Lower leg skin (tissue), 4 donors: Measurements from ENCODE around the gene OMP. TPM values are rescaled to one million over a fixed set of nuclear protein-coding genes. Genes with fewer than 3 reads are reported as not detected.

Experiments used
- DNase-seq, 2 donors: peaks; one replicate each; pipeline ENCODE4 v3.0.0-alpha.2; 2019; ENCODE audit warnings: low spot score in 2 of 2
- H3K4me3 ChIP-seq: fragments of 200-600 bp; sonication (generic); 2 replicates; pipeline ENCODE4 v1.5.1; 2017; ENCODE audit warnings: mild to moderate bottlenecking, low read depth; ENCODE audit not compliant: poor library complexity, severe bottlenecking
- CTCF ChIP-seq, 3 donors: fragments of 450-650 bp; IDR thresholded peaks; one replicate each; pipeline ENCODE4 v1.5.1; 2016; ENCODE audit warnings: antibody characterized with exemption in 3 of 3, mild to moderate bottlenecking in 3 of 3, moderate library complexity in 2 of 3
- POLR2A ChIP-seq, 2 donors: fragments of 450-650 bp; IDR thresholded peaks; one replicate each; pipeline ENCODE4 v1.6.1; 2016 to 2017; ENCODE audit warnings: antibody characterized with exemption in 2 of 2, mild to moderate bottlenecking in 1 of 2, moderate library complexity in 1 of 2
- WGBS, 2 donors: methylation state at CpG; one replicate each; pipeline ENCODE4 v1.1.5; 2018; 5-methylcytosine and 5-hydroxymethylcytosine counted together
- intact Hi-C: fragments of 100-400 bp; cut with DNase I; formaldehyde crosslinking; loops from one replicate; pipeline ENCODE4 v1.15.0; 2023; ENCODE audit warnings: low total_unique reads
- total RNA-seq, 4 donors: library from RNA; depleted of rRNA; stranded (reverse); fragments of >200 nt; gene quantifications; one replicate each; pipeline ENCODE4 v1.1.0, GENCODE V29; 2016

OMP gene
- total RNA-seq, 4 donors from 2014 or later = not detected

GRCh38 chr11:77108436-77108835 is 5.8 kb downstream of the OMP start:
- DNase-seq = no peak
- WGBS, 2 donors = 90 to 91% methylated on average over 9 of the region's 9 CpGs
- TF ChIP-seq CTCF (IDR thresholded peaks at IDR 0.05) (no peak), POLR2A (IDR thresholded peaks at IDR 0.05) (no peak)
- intact Hi-C loops = loop anchor here (10.0 kb wide), 1 partner anchor 384 kb away; no protein-coding TSS in a partner anchor
- no peak overlapping the region for H3K4me3 ChIP-seq

- no peak overlapping the region for H3K4me3 ChIP-seq
- intact Hi-C loops = loop anchor here (10.0 kb wide), 1 partner anchor 385 kb away; no protein-coding TSS in a partner anchor
- no peak for DNase-seq
- 76 to 78% methylated on average over 11 of the region's 11 CpGs for WGBS, 2 donors
- TF ChIP-seq CTCF (IDR thresholded peaks at IDR 0.05) (no peak), POLR2A (IDR thresholded peaks at IDR 0.05) (no peak)
Observed at GRCh38 chr11:77109236-77110019, 6.8 kb downstream of the OMP start.

GRCh38 chr11:77110836-77111235 is 8.2 kb downstream of the OMP start:
- 89 to 94% methylated on average over 6 of the region's 6 CpGs for WGBS, 2 donors
- TF ChIP-seq POLR2A (IDR thresholded peaks at IDR 0.05) = no peak
- no peak for TF ChIP-seq CTCF (IDR thresholded peaks at IDR 0.05)
- no peak overlapping the region for H3K4me3 ChIP-seq
- intact Hi-C loops = no loop called here
- DNase-seq = no peak

GRCh38 chr11:77111277-77111676 is 8.6 kb downstream of the OMP start:
- no peak for DNase-seq
- intact Hi-C loops = no loop called here
- no peak for TF ChIP-seq CTCF (IDR thresholded peaks at IDR 0.05)
- no peak for TF ChIP-seq POLR2A (IDR thresholded peaks at IDR 0.05)
- 92% methylated on average over 3 of the region's 3 CpGs for WGBS, 2 donors
- no peak overlapping the region for H3K4me3 ChIP-seq

GRCh38 chr11:77111946-77112345 is 9.3 kb downstream of the OMP start:
- no peak overlapping the region for H3K4me3 ChIP-seq
- intact Hi-C loops = no loop called here
- WGBS, 2 donors = 96 to 97% methylated on average over 6 of the region's 6 CpGs
- no peak for DNase-seq
- TF ChIP-seq CTCF (IDR thresholded peaks at IDR 0.05) = no peak
